Activated T-helper 1 cell treated with anti-CD3 and anti-CD28 coated beads, Interleukin-12 subunit alpha, Interleukin-12 subunit beta, Interleukin-2, Interleukin-4 antibody, amounts not matched to agents 30 ng/mL and 10 ng/mL and 1 ng/mL, durations not matched to agents 14 hours and 24 hours and 36 hours (primary cell): ENCODE measurements around the gene MAPKAP1. TPM values are rescaled to one million over a fixed set of nuclear protein-coding genes. Genes with fewer than 3 reads are reported as not detected.

Source experiments
- DNase-seq: peaks from one replicate; pipeline ENCODE4 v3.0.0; 2021; ENCODE audit warnings: low spot score
- H3K27ac Mint-ChIP-seq: one replicate; pipeline ENCODE4 v1.8.0; 2021; ENCODE audit warnings: mild to moderate bottlenecking, mixed read lengths
- H3K27me3 Mint-ChIP-seq: one replicate; pipeline ENCODE4 v1.8.0; 2022; ENCODE audit warnings: mild to moderate bottlenecking, moderate library complexity, mixed read lengths; ENCODE audit not compliant: insufficient read depth
- H3K36me3 Mint-ChIP-seq: one replicate; pipeline ENCODE4 v1.8.0; 2021; ENCODE audit warnings: low read depth, mixed read lengths
- H3K4me1 Mint-ChIP-seq: one replicate; pipeline ENCODE4 v1.8.0; 2021; ENCODE audit warnings: low read depth, mixed read lengths
- H3K4me3 Mint-ChIP-seq: one replicate; pipeline ENCODE4 v1.8.0; 2021; ENCODE audit warnings: mild to moderate bottlenecking, moderate library complexity, mixed read lengths
- H3K9me3 Mint-ChIP-seq: one replicate; pipeline ENCODE4 v1.8.0; 2021; ENCODE audit warnings: mixed read lengths
- intact Hi-C: fragments of 100-400 bp; cut with micrococcal nuclease; formaldehyde crosslinking; loops from one replicate; pipeline ENCODE4 v1.15.1; 2024
- total RNA-seq: library from RNA; stranded (reverse); gene quantifications from 2 replicates; pipeline ENCODE4 v1.2.3, GENCODE V29; 2022

MAPKAP1 gene
- total RNA-seq, 1 donor from 2014 or later = 108 TPM

GRCh38 chr9:125646217-125646616 lies 60.8 kb downstream of the MAPKAP1 start:
- no peak for DNase-seq
- peak overlapping the region; percentile 57 for H3K4me3 Mint-ChIP-seq
- intact Hi-C loops = loop anchor here (1.0 to 5.0 kb wide), 2 partner anchors 14 to 871 kb away; no protein-coding TSS in a partner anchor
- H3K36me3 Mint-ChIP-seq = peaks cover 14% of the 10 kb centered on the region
- H3K9me3 Mint-ChIP-seq = no peaks in the 10 kb centered on the region
- H3K27me3 Mint-ChIP-seq = no peaks in the 10 kb centered on the region
- H3K4me1 Mint-ChIP-seq = peaks cover 70% of the 10 kb centered on the region
- H3K27ac Mint-ChIP-seq = peak overlapping the region; percentile 80

GRCh38 chr9:125644819-125645507 lies 62.0 kb downstream of the MAPKAP1 start:
- Mint-ChIP-seq H3K9me3 (no peaks in the 10 kb centered on the region), H3K36me3 (peaks cover 8% of the 10 kb centered on the region), H3K27me3 (no peaks in the 10 kb centered on the region), H3K4me1 (peaks cover 57% of the 10 kb centered on the region), H3K4me3 (peak overlapping the region; percentile 52), H3K27ac (peak overlapping the region; percentile 76)
- no peak for DNase-seq
- intact Hi-C loops = loop anchor here (5.0 kb wide), 1 partner anchor 872 kb away; no protein-coding TSS in a partner anchor

GRCh38 chr9:125642311-125642710 lies 64.7 kb downstream of the MAPKAP1 start:
- Mint-ChIP-seq H3K4me1 (peaks cover 36% of the 10 kb centered on the region), H3K27me3 (no peaks in the 10 kb centered on the region), H3K27ac (no peak overlapping the region), H3K36me3 (peaks cover 11% of the 10 kb centered on the region), H3K9me3 (no peaks in the 10 kb centered on the region), H3K4me3 (no peak overlapping the region)
- no peak for DNase-seq
- intact Hi-C loops = no loop called here

GRCh38 chr9:125639057-125639456 lies 68.0 kb downstream of the MAPKAP1 start:
- H3K4me3 Mint-ChIP-seq = no peak overlapping the region
- H3K27ac Mint-ChIP-seq = no peak overlapping the region
- H3K9me3 Mint-ChIP-seq = no peaks in the 10 kb centered on the region
- no peaks in the 10 kb centered on the region for H3K27me3 Mint-ChIP-seq
- H3K4me1 Mint-ChIP-seq = peaks cover 36% of the 10 kb centered on the region
- DNase-seq = no peak
- peaks cover 9% of the 10 kb centered on the region for H3K36me3 Mint-ChIP-seq
- intact Hi-C loops = loop anchor here (10.0 kb wide), 1 partner anchor 756 kb away; no protein-coding TSS in a partner anchor

GRCh38 chr9:125638239-125639045 lies 68.6 kb downstream of the MAPKAP1 start:
- peaks cover 9% of the 10 kb centered on the region for H3K36me3 Mint-ChIP-seq
- no peaks in the 10 kb centered on the region for H3K27me3 Mint-ChIP-seq
- H3K27ac Mint-ChIP-seq = no peak overlapping the region
- no peaks in the 10 kb centered on the region for H3K9me3 Mint-ChIP-seq
- peaks cover 40% of the 10 kb centered on the region for H3K4me1 Mint-ChIP-seq
- intact Hi-C loops = loop anchor here (10.0 kb wide), 1 partner anchor 756 kb away; no protein-coding TSS in a partner anchor
- H3K4me3 Mint-ChIP-seq = no peak overlapping the region
- DNase-seq = no peak

GRCh38 chr9:125637241-125637640 lies 69.8 kb downstream of the MAPKAP1 start:
- peaks cover 45% of the 10 kb centered on the region for H3K4me1 Mint-ChIP-seq
- H3K9me3 Mint-ChIP-seq = no peaks in the 10 kb centered on the region
- no peak overlapping the region for H3K4me3 Mint-ChIP-seq
- peaks cover 9% of the 10 kb centered on the region for H3K36me3 Mint-ChIP-seq
- no peaks in the 10 kb centered on the region for H3K27me3 Mint-ChIP-seq
- no peak overlapping the region for H3K27ac Mint-ChIP-seq
- intact Hi-C loops = loop anchor here (10.0 kb wide), 1 partner anchor 758 kb away; no protein-coding TSS in a partner anchor
- no peak for DNase-seq

GRCh38 chr9:125635888-125636287 lies 71.1 kb downstream of the MAPKAP1 start:
- H3K36me3 Mint-ChIP-seq = peaks cover 9% of the 10 kb centered on the region
- peak overlapping the region; percentile 6 for H3K27ac Mint-ChIP-seq
- intact Hi-C loops = loop anchor here (10.0 kb wide), 1 partner anchor 759 kb away; no protein-coding TSS in a partner anchor
- no peak overlapping the region for H3K4me3 Mint-ChIP-seq
- H3K27me3 Mint-ChIP-seq = no peaks in the 10 kb centered on the region
- no peak for DNase-seq
- H3K9me3 Mint-ChIP-seq = no peaks in the 10 kb centered on the region
- H3K4me1 Mint-ChIP-seq = peaks cover 55% of the 10 kb centered on the region

GRCh38 chr9:125634040-125634717 lies 72.8 kb downstream of the MAPKAP1 start:
- H3K4me1 Mint-ChIP-seq = peaks cover 55% of the 10 kb centered on the region
- intact Hi-C loops = loop anchor here (10.0 kb wide), 1 partner anchor 761 kb away; no protein-coding TSS in a partner anchor
- H3K4me3 Mint-ChIP-seq = no peak overlapping the region
- peaks cover 10% of the 10 kb centered on the region for H3K36me3 Mint-ChIP-seq
- no peak for DNase-seq
- no peak overlapping the region for H3K27ac Mint-ChIP-seq
- no peaks in the 10 kb centered on the region for H3K9me3 Mint-ChIP-seq
- H3K27me3 Mint-ChIP-seq = no peaks in the 10 kb centered on the region

- no peaks in the 10 kb centered on the region for H3K9me3 Mint-ChIP-seq
- H3K27ac Mint-ChIP-seq = no peak overlapping the region
- no peak overlapping the region for H3K4me3 Mint-ChIP-seq
- intact Hi-C loops = loop anchor here (10.0 kb wide), 1 partner anchor 762 kb away; no protein-coding TSS in a partner anchor
- no peak for DNase-seq
- peaks cover 10% of the 10 kb centered on the region for H3K36me3 Mint-ChIP-seq
- no peaks in the 10 kb centered on the region for H3K27me3 Mint-ChIP-seq
- H3K4me1 Mint-ChIP-seq = peaks cover 60% of the 10 kb centered on the region
These were observed 73.8 kb downstream of the MAPKAP1 start for GRCh38 chr9:125633116-125633745.

GRCh38 chr9:125632321-125633115 lies 74.5 kb downstream of the MAPKAP1 start:
- no peak for DNase-seq

GRCh38 chr9:125631391-125632085 lies 75.5 kb downstream of the MAPKAP1 start:
- peak; percentile 14 for DNase-seq
- intact Hi-C loops = loop anchor here (1.0 to 10.0 kb wide), 12 partner anchors 15 to 763 kb away; partner anchors contain the start of gene MAPKAP1
- peak overlapping the region; percentile 76 for H3K27ac Mint-ChIP-seq
- no peaks in the 10 kb centered on the region for H3K9me3 Mint-ChIP-seq
- peaks cover 58% of the 10 kb centered on the region for H3K4me1 Mint-ChIP-seq
- no peaks in the 10 kb centered on the region for H3K27me3 Mint-ChIP-seq
- H3K4me3 Mint-ChIP-seq = peak overlapping the region; percentile 55
- peaks cover 4% of the 10 kb centered on the region for H3K36me3 Mint-ChIP-seq

More at GRCh38 chr9:125632321-125633115, 74.5 kb downstream of the MAPKAP1 start:
- Mint-ChIP-seq H3K27ac (peak overlapping the region; percentile 76), H3K27me3 (no peaks in the 10 kb centered on the region), H3K4me1 (peaks cover 61% of the 10 kb centered on the region), H3K4me3 (peak overlapping the region; percentile 40), H3K36me3 (peaks cover 6% of the 10 kb centered on the region), H3K9me3 (no peaks in the 10 kb centered on the region)
- intact Hi-C loops = loop anchor here (1.0 to 10.0 kb wide), 9 partner anchors 14 to 762 kb away; partner anchors contain the start of gene MAPKAP1
